Measurements from ENCODE around the gene KIRREL1.

The KIRREL1 gene

DNA sequence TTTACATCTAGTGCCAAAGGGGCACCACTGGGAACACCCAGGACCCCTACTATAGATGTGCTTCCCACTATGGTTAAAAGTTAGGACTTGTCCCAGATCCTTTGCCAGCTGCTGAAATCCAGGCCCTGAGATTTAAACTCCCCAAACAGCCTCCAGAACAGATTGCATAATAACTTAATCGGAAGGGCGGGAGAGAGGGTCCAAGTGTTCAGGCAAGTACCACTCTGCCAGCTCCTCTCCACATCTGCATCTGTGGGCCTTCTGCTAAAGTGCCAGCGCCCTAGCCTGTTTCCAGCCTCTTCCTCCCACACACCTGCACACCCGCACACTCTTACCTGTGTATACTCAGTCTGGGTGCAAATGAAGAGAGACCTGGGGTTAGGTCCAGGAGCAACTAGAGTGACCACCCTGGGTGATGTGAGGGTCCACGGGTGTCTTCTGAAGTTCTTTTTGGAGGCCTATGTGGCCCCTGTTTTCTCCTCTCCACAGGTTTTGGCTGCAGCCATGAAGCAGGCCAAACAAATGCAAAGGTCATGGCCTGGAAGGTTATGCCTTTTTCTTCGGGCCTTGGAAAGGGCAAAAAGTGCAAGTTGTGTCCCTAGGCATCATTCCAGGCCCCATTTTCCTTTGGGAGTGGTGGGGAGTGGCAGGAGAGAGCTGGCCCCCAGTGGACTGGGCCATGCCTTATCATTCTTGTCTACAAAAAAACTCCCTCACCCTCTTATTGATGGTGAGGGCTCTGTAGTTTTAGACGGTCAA is 29.3 kb downstream of the KIRREL1 start:
- Histone ChIP-seq H3K27ac (ENCODE audit: poor library complexity, severe bottlenecking) (peak overlapping the region; percentile 98), H3K36me3 (ENCODE audit: low read depth) (peaks cover 17% of the 10 kb centered on the region), H3K4me1 (ENCODE audit: insufficient read depth, poor library complexity, severe bottlenecking) (peaks cover 52% of the 10 kb centered on the region), H3K9me3 (ENCODE audit: severe bottlenecking) (no peaks in the 10 kb centered on the region), H3K4me3 (ENCODE audit: severe bottlenecking) (no peak overlapping the region), H3K27me3 (ENCODE audit: insufficient read depth, poor library complexity, severe bottlenecking) (no peaks in the 10 kb centered on the region)
- TF ChIP-seq CTCF (IDR thresholded peaks at IDR 0.05; ENCODE audit: poor library complexity, severe bottlenecking): no peak
- DNase-seq (ENCODE audit: low spot score): no peak
- ATAC-seq (ENCODE audit: low read depth): no peak

- H3K36me3 ChIP-seq (ENCODE audit: low read depth): peaks cover 20% of the 10 kb centered on the region
- ATAC-seq (ENCODE audit: low read depth): no peak
- peaks cover 50% of the 10 kb centered on the region for H3K4me1 ChIP-seq (ENCODE audit: insufficient read depth, poor library complexity, severe bottlenecking)
- no peak overlapping the region for H3K4me3 ChIP-seq (ENCODE audit: severe bottlenecking)
- H3K27ac ChIP-seq (ENCODE audit: poor library complexity, severe bottlenecking): peak overlapping the region; percentile 74
- H3K27me3 ChIP-seq (ENCODE audit: insufficient read depth, poor library complexity, severe bottlenecking): no peaks in the 10 kb centered on the region
- TF ChIP-seq CTCF (IDR thresholded peaks at IDR 0.05; ENCODE audit: poor library complexity, severe bottlenecking): no peak
- DNase-seq (ENCODE audit: low spot score): no peak
- H3K9me3 ChIP-seq (ENCODE audit: severe bottlenecking): no peaks in the 10 kb centered on the region
These were observed 31.3 kb downstream of the KIRREL1 start for GRCh38 chr1:158024737-158025136.

- TF ChIP-seq CTCF (IDR thresholded peaks at IDR 0.05; ENCODE audit: poor library complexity, severe bottlenecking): no peak
- no peaks in the 10 kb centered on the region for H3K27me3 ChIP-seq (ENCODE audit: insufficient read depth, poor library complexity, severe bottlenecking)
- no peak for ATAC-seq (ENCODE audit: low read depth)
- H3K4me3 ChIP-seq (ENCODE audit: severe bottlenecking): no peak overlapping the region
- peaks cover 43% of the 10 kb centered on the region for H3K4me1 ChIP-seq (ENCODE audit: insufficient read depth, poor library complexity, severe bottlenecking)
- H3K9me3 ChIP-seq (ENCODE audit: severe bottlenecking): no peaks in the 10 kb centered on the region
- no peak for DNase-seq (ENCODE audit: low spot score)
- peak overlapping the region; percentile 74 for H3K27ac ChIP-seq (ENCODE audit: poor library complexity, severe bottlenecking)
- H3K36me3 ChIP-seq (ENCODE audit: low read depth): peaks cover 29% of the 10 kb centered on the region
These were observed 32.3 kb downstream of the KIRREL1 start for GRCh38 chr1:158025576-158026230.

GRCh38 chr1:158026651-158027050 is 33.2 kb downstream of the KIRREL1 start:
- H3K9me3 ChIP-seq (ENCODE audit: severe bottlenecking): no peaks in the 10 kb centered on the region
- no peak for TF ChIP-seq CTCF (IDR thresholded peaks at IDR 0.05; ENCODE audit: poor library complexity, severe bottlenecking)
- H3K27me3 ChIP-seq (ENCODE audit: insufficient read depth, poor library complexity, severe bottlenecking): no peaks in the 10 kb centered on the region
- H3K4me3 ChIP-seq (ENCODE audit: severe bottlenecking): no peak overlapping the region
- H3K27ac ChIP-seq (ENCODE audit: poor library complexity, severe bottlenecking): peak overlapping the region; percentile 74
- peaks cover 34% of the 10 kb centered on the region for H3K4me1 ChIP-seq (ENCODE audit: insufficient read depth, poor library complexity, severe bottlenecking)
- peaks cover 39% of the 10 kb centered on the region for H3K36me3 ChIP-seq (ENCODE audit: low read depth)
- DNase-seq (ENCODE audit: low spot score) (no peak), ATAC-seq (ENCODE audit: low read depth) (no peak)

- no peak for TF ChIP-seq CTCF (IDR thresholded peaks at IDR 0.05; ENCODE audit: poor library complexity, severe bottlenecking)
- H3K4me3 ChIP-seq (ENCODE audit: severe bottlenecking): no peak overlapping the region
- H3K27ac ChIP-seq (ENCODE audit: poor library complexity, severe bottlenecking): peak overlapping the region; percentile 74
- H3K36me3 ChIP-seq (ENCODE audit: low read depth): peaks cover 41% of the 10 kb centered on the region
- no peaks in the 10 kb centered on the region for H3K9me3 ChIP-seq (ENCODE audit: severe bottlenecking)
- DNase-seq (ENCODE audit: low spot score) (no peak), ATAC-seq (ENCODE audit: low read depth) (no peak)
- H3K27me3 ChIP-seq (ENCODE audit: insufficient read depth, poor library complexity, severe bottlenecking): no peaks in the 10 kb centered on the region
- peaks cover 25% of the 10 kb centered on the region for H3K4me1 ChIP-seq (ENCODE audit: insufficient read depth, poor library complexity, severe bottlenecking)
These were observed 34.1 kb downstream of the KIRREL1 start for GRCh38 chr1:158027508-158027907.

Data from RWPE2 (cell line).